IMR-90 (cell line): Measurements from ENCODE around the gene SP140L. TPM values are rescaled to one million over a fixed set of nuclear protein-coding genes. Genes with fewer than 3 reads are reported as not detected.

Experiments used
- ATAC-seq: fragments of 200-7000 bp; cut with Tn5 transposase; 2 replicates; pipeline ENCODE4 v1.9.1; 2020; ENCODE audit warnings: low read depth, mild to moderate bottlenecking, moderate library complexity
- BruUV-seq: library from RNA; stranded (reverse); fragments of 400-500 nt; replicated peaks from 2 replicates; lab custom pipeline; 2021; lab: Mats Ljungman, UMichigan
- CTCF ChIA-PET: fragments of 300-600 bp; formaldehyde crosslinking; extraction: SDS; loops from one replicate; lab custom pipeline; 2021; ENCODE audit warnings: antibody characterized with exemption; lab: Yijun Ruan, JAX
- POLR2A ChIA-PET: fragments of 300-600 bp; sonication (Branson Sonifier 250); formaldehyde crosslinking; loops from one replicate; lab custom pipeline; 2022; ENCODE audit warnings: antibody characterized with exemption; ENCODE audit not compliant: unreplicated experiment; lab: Charles Lee
- DNase-seq: peaks from one replicate; pipeline ENCODE4 v3.0.0; 2013
- H2AFZ ChIP-seq: replicated peaks from 2 replicates; pipeline ENCODE3; 2013; ENCODE audit warnings: low read length, mild to moderate bottlenecking; ENCODE audit not compliant: poor library complexity
- H2AK5ac ChIP-seq: 2 replicates; pipeline ENCODE4 v1.6.1; 2013; ENCODE audit warnings: low read depth, low read length, inconsistent platforms
- H2AK9ac ChIP-seq: replicated peaks from 2 replicates; pipeline ENCODE3; 2013; ENCODE audit warnings: mild to moderate bottlenecking, low read depth, low read length, moderate library complexity; ENCODE audit not compliant: poor library complexity
- H2BK120ac ChIP-seq: 2 replicates; pipeline ENCODE4 v1.6.1; 2013; ENCODE audit warnings: low read depth, low read length, inconsistent platforms
- H2BK15ac ChIP-seq: 3 replicates; pipeline ENCODE4 v1.6.1; 2013; ENCODE audit warnings: low read depth, low read length, inconsistent platforms
- H2BK20ac ChIP-seq: 2 replicates; pipeline ENCODE4 v1.6.1; 2013; ENCODE audit warnings: low read depth, mild to moderate bottlenecking, inconsistent platforms, low read length, moderate library complexity
- H2BK5ac ChIP-seq: 2 replicates; pipeline ENCODE4 v1.6.1; 2013; ENCODE audit warnings: mild to moderate bottlenecking, low read depth, low read length, inconsistent platforms; ENCODE audit not compliant: poor library complexity, severe bottlenecking
- H3K14ac ChIP-seq: replicated peaks from 2 replicates; pipeline ENCODE4 v1.6.1; 2013; ENCODE audit warnings: low read depth, low read length, inconsistent platforms
- H3K18ac ChIP-seq: 2 replicates; pipeline ENCODE4 v1.6.1; 2013; ENCODE audit warnings: low read depth, low read length, control low read depth
- H3K23ac ChIP-seq: 2 replicates; pipeline ENCODE4 v1.6.1; 2013; ENCODE audit warnings: low read depth, low read length, inconsistent platforms
- H3K27ac ChIP-seq: 2 replicates; pipeline ENCODE4 v1.5.1; 2013; ENCODE audit warnings: mild to moderate bottlenecking, control low read depth, low read length; ENCODE audit not compliant: insufficient read depth
- H3K27me3 ChIP-seq: 2 replicates; pipeline ENCODE4 v1.6.1; 2013; ENCODE audit warnings: low read length; ENCODE audit not compliant: control insufficient read depth, insufficient read depth
- H3K36me3 ChIP-seq: 2 replicates; pipeline ENCODE4 v1.6.1; 2013; ENCODE audit warnings: low read length, mixed read lengths; ENCODE audit not compliant: control insufficient read depth, insufficient read depth
- H3K4ac ChIP-seq: 2 replicates; pipeline ENCODE4 v1.6.1; 2013; ENCODE audit warnings: low read depth, low read length, inconsistent platforms
- H3K4me1 ChIP-seq: 2 replicates; pipeline ENCODE4 v1.6.1; 2013; ENCODE audit warnings: low read length, mixed read lengths; ENCODE audit not compliant: control insufficient read depth, insufficient read depth
- H3K4me2 ChIP-seq: 2 replicates; pipeline ENCODE4 v1.6.1; 2013; ENCODE audit warnings: low read depth, mild to moderate bottlenecking, control low read depth, low read length, moderate library complexity
- H3K4me3 ChIP-seq: 2 replicates; pipeline ENCODE4 v1.5.1; 2013; ENCODE audit warnings: low read depth, mild to moderate bottlenecking, control low read depth, low read length, moderate library complexity; ENCODE audit not compliant: insufficient read depth
- H3K56ac ChIP-seq: 2 replicates; pipeline ENCODE4 v1.6.1; 2013; ENCODE audit warnings: low read length, inconsistent platforms; ENCODE audit not compliant: insufficient read depth; ENCODE audit errors: extremely low read depth
- H3K79me1 ChIP-seq, 2 experiments: 2 replicates each; pipeline ENCODE4 v1.6.1; 2013; ENCODE audit warnings: low read length in 2 of 2, inconsistent platforms in 1 of 2, low read depth in 1 of 2
- H3K9ac ChIP-seq: 2 replicates; pipeline ENCODE4 v1.6.1; 2013; ENCODE audit warnings: low read depth, low read length, control low read depth
- H3K9me1 ChIP-seq: 2 replicates; pipeline ENCODE4 v1.6.1; 2013; ENCODE audit warnings: low read length, inconsistent platforms; ENCODE audit not compliant: insufficient read depth
- H3K9me3 ChIP-seq: 2 replicates; pipeline ENCODE4 v1.6.1; 2013; ENCODE audit warnings: low read length; ENCODE audit not compliant: control insufficient read depth, insufficient read depth
- H4K20me1 ChIP-seq: 2 replicates; pipeline ENCODE4 v1.6.1; 2013; ENCODE audit warnings: low read length, inconsistent platforms; ENCODE audit not compliant: insufficient read depth
- H4K5ac ChIP-seq: 2 replicates; pipeline ENCODE4 v1.6.1; 2013; ENCODE audit warnings: mild to moderate bottlenecking, low read depth, low read length, control low read depth
- H4K8ac ChIP-seq, 2 experiments: 2 replicates each; pipeline ENCODE4 v1.6.1; 2013; ENCODE audit warnings: low read depth in 2 of 2, low read length in 2 of 2, control low read depth in 1 of 2, inconsistent platforms in 1 of 2
- H4K91ac ChIP-seq: 2 replicates; pipeline ENCODE4 v1.6.1; 2013; ENCODE audit warnings: low read depth, low read length, inconsistent platforms; ENCODE audit not compliant: insufficient read depth
- BHLHE40 ChIP-seq: fragments of 150-350 bp; IDR thresholded peaks from 2 replicates; pipeline ENCODE4 v1.6.1; 2016; ENCODE audit warnings: mild to moderate bottlenecking, low read depth, low read length
- CEBPB ChIP-seq: IDR thresholded peaks from 2 replicates; pipeline ENCODE4 v1.6.1; 2012; ENCODE audit warnings: low read depth, low read length, improper control_type of control experiment
- CHD1 ChIP-seq: IDR thresholded peaks from 2 replicates; pipeline ENCODE4 v1.6.1; 2012; ENCODE audit warnings: low read depth, low read length, improper control_type of control experiment
- CTCF ChIP-seq: conservative IDR thresholded peaks from 2 replicates; pipeline ENCODE4 v1.5.1; 2012; ENCODE audit warnings: mild to moderate bottlenecking, low read depth, low read length, improper control_type of control experiment
- FOS ChIP-seq: fragments of 150-350 bp; IDR thresholded peaks from 2 replicates; pipeline ENCODE4 v1.6.1; 2016; ENCODE audit warnings: low read depth, low read length
- MAFK ChIP-seq: IDR thresholded peaks from 2 replicates; pipeline ENCODE4 v1.6.1; 2012; ENCODE audit warnings: low read depth, low read length, improper control_type of control experiment
- MAZ ChIP-seq: IDR thresholded peaks from 2 replicates; pipeline ENCODE4 v1.6.1; 2012; ENCODE audit warnings: low read depth, mild to moderate bottlenecking, low read length, improper control_type of control experiment, moderate library complexity, borderline replicate concordance
- NFE2L2 ChIP-seq: fragments of 150-350 bp; IDR thresholded peaks from 2 replicates; pipeline ENCODE4 v1.6.1; 2016; ENCODE audit warnings: low read depth, mild to moderate bottlenecking, low read length
- RAD21 ChIP-seq: IDR thresholded peaks from 2 replicates; pipeline ENCODE4 v1.6.1; 2012; ENCODE audit warnings: low read length, improper control_type of control experiment
- RCOR1 ChIP-seq: IDR thresholded peaks from 2 replicates; pipeline ENCODE4 v1.6.1; 2012; ENCODE audit warnings: mild to moderate bottlenecking, low read length, improper control_type of control experiment; ENCODE audit not compliant: insufficient replicate concordance
- RFX5 ChIP-seq: IDR thresholded peaks from 2 replicates; pipeline ENCODE4 v1.8.0; 2012; ENCODE audit warnings: low read depth, mild to moderate bottlenecking, low read length, moderate library complexity
- SMC3 ChIP-seq: fragments of 150-350 bp; IDR thresholded peaks from 2 replicates; pipeline ENCODE4 v1.6.1; 2016; ENCODE audit warnings: low read depth, mild to moderate bottlenecking, antibody characterized with exemption, low read length, moderate library complexity
- USF2 ChIP-seq: fragments of 150-350 bp; IDR thresholded peaks from 2 replicates; pipeline ENCODE4 v1.6.1; 2017; ENCODE audit warnings: mild to moderate bottlenecking, antibody characterized with exemption, low read length, low read depth
- WGBS, 2 experiments: methylation state at CpG; one replicate each; pipeline versions ENCODE4 v1.1.5 to v1.1.7; 2013; ENCODE audit warnings: missing lambda C conversion rate in 2 of 2; ENCODE audit not compliant: insufficient read length in 1 of 2; ENCODE audit errors: extremely low coverage in 2 of 2; 5-methylcytosine and 5-hydroxymethylcytosine counted together
- dilution Hi-C: fragments of 300-500 bp; cut with HindIII; formaldehyde crosslinking; loops from one replicate; pipeline ENCODE4 v1.14.3; 2018; ENCODE audit warnings: low sequenced_read_pairs; ENCODE audit not compliant: unreplicated experiment
- in situ Hi-C: fragments of 300-500 bp; cut with MboI; formaldehyde crosslinking; loops from 3 replicates; pipeline ENCODE4 v1.14.3; 2019; ENCODE audit warnings: low sequenced_read_pairs, inconsistent platforms, mixed read lengths
- intact Hi-C: fragments of 100-400 bp; cut with micrococcal nuclease; formaldehyde crosslinking; loops from 2 replicates; pipeline ENCODE4 v1.10.0; 2022
- polyA plus RNA-seq, 3 experiments: library from polyadenylated mRNA; depleted of rRNA; stranded (reverse); fragments of >200 nt; gene quantifications; 2 replicates each; pipeline ENCODE4 v1.2.3, GENCODE V29; 2012; ENCODE audit warnings: low replicate concordance in 1 of 3
- total RNA-seq: library from RNA; depleted of rRNA; stranded (reverse); fragments of >200 nt; gene quantifications from 2 replicates; pipeline ENCODE4 v1.2.3, GENCODE V29; 2012

Gene SP140L
- total and polyA plus RNA-seq, 2 of the 4 experiments (the other 2 are of a cell fraction), result 5.4 to 11.2 TPM

- H4K5ac ChIP-seq, result no peak overlapping the region
- ChIA-PET CTCF (no interaction called here), POLR2A (interaction anchor here (0.5 kb wide), 1 partner anchor 92 kb away, joined by 3 read pairs; no protein-coding TSS in a partner anchor)
- no peak overlapping the region for H2AFZ ChIP-seq
- no peaks in the 10 kb centered on the region for H3K27me3 ChIP-seq
- no peaks in the 10 kb centered on the region for H3K9me1 ChIP-seq
- H3K23ac ChIP-seq, result no peak overlapping the region
- DNase-seq (no peak), ATAC-seq (no peak)
- H3K9me3 ChIP-seq, result peaks cover 4% of the 10 kb centered on the region; the same call in 1 of the 2 replicates
- intact Hi-C loops (no loop called here), in situ Hi-C loops (no loop called here), dilution Hi-C loops (no loop called here)
- H2BK5ac ChIP-seq, result no peak overlapping the region
- H4K8ac ChIP-seq, result no peak overlapping the region
- no peak overlapping the region for H3K14ac ChIP-seq
- peaks cover 12 to 16% of the 10 kb centered on the region in 2 experiments for H3K79me1 ChIP-seq
- H3K36me3 ChIP-seq, result no peaks in the 10 kb centered on the region
- no peak overlapping the region for H3K4me3 ChIP-seq
- H2BK15ac ChIP-seq, result no peak overlapping the region
- TF ChIP-seq FOS (no peak), MAFK (no peak), RAD21 (no peak), MAZ (no peak), NFE2L2 (no peak), USF2 (no peak), BHLHE40 (no peak), RCOR1 (no peak), CTCF (no peak), CEBPB (no peak), SMC3 (no peak), RFX5 (no peak), CHD1 (no peak)
- no peak overlapping the region for H2AK9ac ChIP-seq
- H2AK5ac ChIP-seq, result no peak overlapping the region
- no peak overlapping the region for H3K27ac ChIP-seq
- no peak overlapping the region for H3K4me2 ChIP-seq
- no peak overlapping the region for H2BK120ac ChIP-seq
- no peak overlapping the region for H3K18ac ChIP-seq
- WGBS, 2 experiments, result 74% methylated on average over 4 of the region's 5 CpGs; no CpG with 5 or more reads in 1 of the 2 experiments
- H3K4me1 ChIP-seq, result peaks cover 5% of the 10 kb centered on the region
- H3K56ac ChIP-seq, result no peak overlapping the region
- H3K9ac ChIP-seq, result no peak overlapping the region
- no peak overlapping the region for H4K91ac ChIP-seq
- H3K4ac ChIP-seq, result no peak overlapping the region
- no peak overlapping the region for H2BK20ac ChIP-seq
- BruUV-seq, result no TSS peak
- no peaks in the 10 kb centered on the region for H4K20me1 ChIP-seq
Observed at GRCh38 chr2:230324503-230324902, 2.5 kb upstream of the SP140L start.
